Activated CD8-positive, alpha-beta memory T cell treated with anti-CD3 and anti-CD28 coated beads, Interleukin-2, amount 50 U/mL, for 48 hours (primary cell): ENCODE results near the gene BLOC1S1.

Experiments
- DNase-seq: peaks from one replicate; pipeline ENCODE4 v3.0.0-alpha.2; 2020

The BLOC1S1 gene

GRCh38 chr12:55728939-55729818, 13.3 kb downstream of the BLOC1S1 start, which contains the start of gene CD63:
Gene CD63, minus strand, starts transcription at chr12:55729009. Its CDS starts 668 bp downstream, at chr12:55728341.
- DNase-seq = peak; percentile 92

- no peak for DNase-seq
Measured at GRCh38 chr12:55729819-55730818, 14.3 kb downstream of the BLOC1S1 start.

GRCh38 chr12:55732288-55732687, 16.4 kb downstream of the BLOC1S1 start:
- no peak for DNase-seq

DNA sequence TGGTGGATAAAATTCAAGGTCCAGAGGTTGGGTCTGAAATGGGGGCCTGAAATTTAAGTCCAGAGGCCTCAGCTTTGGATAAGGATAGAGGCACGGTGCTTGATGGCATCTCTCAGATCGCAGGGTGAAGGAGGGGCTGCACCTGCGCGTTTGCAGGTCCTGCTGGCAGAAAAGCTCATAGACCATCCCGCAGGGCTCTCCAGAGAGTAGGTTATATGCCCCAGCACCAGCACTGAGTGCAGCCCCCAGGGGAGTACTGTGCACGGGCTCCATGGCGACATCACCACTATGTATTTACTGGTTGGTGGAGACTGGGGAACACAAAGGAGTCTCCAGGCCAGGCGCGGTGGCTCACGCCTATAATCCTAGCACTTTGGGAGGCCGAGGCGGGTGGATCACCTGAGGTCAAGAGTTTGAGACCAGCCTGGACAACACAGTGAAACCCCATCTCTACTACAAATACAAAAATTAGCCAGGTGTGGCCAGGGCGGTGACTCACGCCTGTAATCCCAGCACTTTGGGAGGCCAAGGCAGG, 17.2 kb downstream of the BLOC1S1 start:
- no peak for DNase-seq

DNA sequence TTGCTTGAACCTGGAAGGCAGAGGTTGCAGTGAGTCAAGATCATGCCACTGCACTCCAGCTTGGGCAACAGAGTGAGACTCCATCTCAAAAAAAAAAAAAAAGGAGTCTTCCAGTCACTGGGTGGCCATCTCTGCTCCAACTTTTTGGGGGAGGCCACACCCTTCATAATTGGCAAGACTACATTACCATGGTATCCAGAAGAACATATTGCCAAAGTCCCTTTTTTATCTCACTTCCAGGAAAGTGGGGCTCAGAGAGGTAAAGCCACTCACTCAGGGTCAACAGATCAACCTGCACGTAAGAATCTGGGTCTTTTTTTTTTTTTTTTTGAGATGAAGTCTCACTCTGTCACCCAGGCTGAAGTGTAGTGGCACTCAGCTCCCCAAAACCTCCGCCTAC, 18.0 kb downstream of the BLOC1S1 start:
- no peak for DNase-seq

DNA sequence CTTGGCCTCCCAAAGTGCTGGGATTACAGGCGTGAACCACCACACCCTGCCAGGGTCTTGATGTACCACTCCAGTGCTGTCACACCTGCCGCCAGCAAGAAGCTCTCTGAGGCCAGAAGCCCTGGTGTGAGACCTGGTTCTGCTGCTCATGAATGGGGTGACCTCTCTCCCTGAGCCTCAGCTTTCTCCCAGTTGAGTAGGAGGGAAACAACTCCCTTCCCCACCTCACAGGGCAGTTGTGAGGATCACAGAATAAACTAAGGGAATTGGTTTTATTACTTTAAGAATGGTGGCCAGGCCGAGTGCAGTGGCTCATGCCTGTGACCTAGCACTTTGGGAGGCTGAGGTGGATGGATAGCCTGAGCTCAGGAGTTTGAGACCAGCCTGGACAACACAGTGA, 18.7 kb downstream of the BLOC1S1 start:
- no peak for DNase-seq

DNA sequence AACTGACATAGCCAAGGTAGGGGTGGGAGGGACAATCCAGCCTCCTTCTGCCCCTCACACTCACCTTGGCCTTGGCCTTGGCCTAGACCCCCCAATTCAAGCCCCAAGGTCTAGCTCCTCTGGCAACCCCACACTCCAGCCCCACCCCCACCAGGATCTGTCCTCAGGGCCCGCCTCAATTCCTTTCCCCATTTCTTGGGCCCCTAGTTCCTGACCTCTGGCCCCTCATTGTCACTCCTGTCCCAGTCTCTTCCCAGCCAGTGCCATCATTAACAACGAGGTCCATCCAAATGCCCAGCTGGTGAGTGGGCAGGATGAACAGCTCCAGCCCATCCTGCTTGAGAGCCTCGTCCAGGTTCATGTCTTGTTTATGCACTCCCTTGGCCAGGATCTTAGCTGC, 20.2 kb downstream of the BLOC1S1 start:
- no peak for DNase-seq

DNA sequence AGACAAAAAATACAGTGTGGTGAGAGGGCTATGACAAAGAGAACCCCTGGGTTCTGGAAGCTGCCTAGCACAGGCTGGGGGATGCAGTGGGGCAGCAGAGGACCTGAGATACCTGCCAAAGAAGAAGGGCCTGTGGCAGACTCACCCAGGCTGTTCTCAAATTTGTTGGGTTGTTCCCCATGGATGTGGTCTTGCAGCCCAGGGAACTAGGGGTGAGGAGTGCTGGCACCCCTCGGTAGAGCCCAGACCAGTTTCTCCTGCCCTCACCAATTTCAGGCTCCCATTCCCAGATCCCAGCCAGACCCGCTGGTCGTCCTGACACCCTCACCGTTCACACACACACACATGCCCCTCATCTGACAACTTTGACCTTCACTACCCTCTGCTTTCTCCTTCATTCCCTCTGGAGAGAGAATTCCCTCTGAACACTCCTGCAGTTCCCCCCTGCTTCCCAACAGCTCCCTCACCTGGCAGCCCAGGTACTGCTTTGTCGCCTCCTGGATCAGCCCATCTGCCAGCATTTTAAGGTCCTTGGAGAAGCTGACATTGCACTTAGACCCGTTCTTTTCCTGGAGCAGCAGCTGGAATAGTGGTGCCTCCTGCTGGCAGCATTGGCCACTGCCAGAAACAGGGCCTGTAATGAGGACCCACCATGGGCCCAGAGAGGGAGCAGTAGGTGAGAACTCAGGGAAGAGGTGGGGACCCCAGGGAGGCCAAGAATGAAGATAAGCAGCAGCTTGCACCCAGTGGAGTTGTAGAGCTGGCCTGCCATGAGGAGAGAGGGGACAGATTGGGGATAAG, 21.1 kb downstream of the BLOC1S1 start:
- DNase-seq = peak; percentile 79

DNA sequence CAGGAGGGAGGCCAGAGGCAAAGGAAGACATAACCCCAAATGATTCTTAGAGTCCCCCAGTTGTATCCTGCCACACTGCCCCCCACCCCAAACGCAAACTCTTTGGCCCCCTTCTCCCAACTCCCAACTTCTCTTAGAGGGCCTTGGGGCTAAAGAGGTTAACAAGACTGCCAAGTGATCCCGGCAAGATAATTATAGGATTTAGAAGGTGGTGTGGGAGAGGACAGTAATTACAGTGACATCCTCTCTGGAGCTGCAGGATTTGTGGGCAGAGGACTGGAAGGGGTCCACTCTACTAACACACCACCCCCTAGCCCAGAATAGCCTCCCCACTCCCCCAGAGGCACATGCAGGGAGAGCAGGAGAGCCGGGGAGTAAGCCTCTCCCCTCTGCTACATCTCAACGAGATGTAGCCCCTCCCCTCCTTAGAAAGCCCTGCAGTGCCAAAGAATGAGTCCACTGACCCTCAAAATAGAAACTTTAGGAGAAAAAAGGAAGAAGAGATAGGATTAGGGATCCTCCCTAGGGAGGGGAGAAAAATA, 21.8 kb downstream of the BLOC1S1 start:
- no peak for DNase-seq

GRCh38 chr12:55738123-55739024, 22.5 kb downstream of the BLOC1S1 start:
- peak; percentile 87 for DNase-seq

DNA sequence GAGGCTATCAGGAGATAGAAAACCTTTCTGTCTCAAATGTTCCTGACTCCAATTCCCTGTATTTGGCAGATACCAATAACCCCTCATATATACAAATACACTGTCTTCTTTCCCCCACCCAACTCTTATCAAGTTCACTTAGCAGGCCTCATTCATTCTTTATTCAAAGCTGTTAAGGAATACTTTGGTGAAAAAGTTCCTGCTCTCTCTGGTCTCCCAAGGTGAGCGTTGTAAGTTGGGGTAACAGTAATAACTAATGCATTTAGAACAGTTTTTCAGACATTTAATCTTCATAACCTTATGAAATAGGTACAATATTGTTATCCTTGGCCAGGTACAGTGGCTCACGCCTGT, 23.2 kb downstream of the BLOC1S1 start:
- DNase-seq = no peak

DNA sequence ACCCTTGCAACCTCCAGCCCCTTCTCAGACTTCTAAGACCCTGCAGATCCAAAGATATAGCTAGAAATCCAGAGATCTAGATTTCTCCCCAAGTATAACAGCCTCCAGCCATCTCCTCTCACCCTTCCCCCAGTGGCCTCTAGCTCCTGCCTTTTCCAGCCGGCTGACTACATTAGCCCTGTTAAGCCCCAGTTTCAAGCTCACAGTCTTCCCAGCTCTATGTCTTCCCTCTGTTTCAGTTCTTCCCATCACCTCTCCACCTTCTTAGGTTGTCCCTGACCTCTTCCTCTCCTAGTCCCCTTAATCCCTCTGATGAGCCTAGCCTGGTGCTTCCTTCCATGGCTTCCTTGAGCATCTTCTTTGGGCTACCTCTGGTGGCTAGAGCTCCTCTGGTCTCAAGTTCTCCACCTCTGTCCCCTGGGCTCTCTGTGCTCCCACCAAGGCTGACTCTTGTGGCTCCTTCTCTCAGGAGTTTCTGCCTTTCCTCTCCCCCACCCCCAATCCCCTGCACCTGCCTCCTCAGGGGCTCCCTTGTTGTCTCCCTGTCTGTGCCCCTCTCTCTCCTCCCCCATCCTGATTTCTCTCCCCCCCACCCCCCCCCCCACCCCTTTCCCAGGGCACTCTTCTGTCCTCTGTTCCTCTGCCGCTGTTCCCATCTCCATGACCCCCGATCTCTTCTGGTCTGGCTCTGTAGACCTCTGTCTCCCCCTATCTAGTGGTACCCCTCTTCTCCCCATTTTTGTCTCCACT, 26.3 kb downstream of the BLOC1S1 start:
- DNase-seq = no peak

DNA sequence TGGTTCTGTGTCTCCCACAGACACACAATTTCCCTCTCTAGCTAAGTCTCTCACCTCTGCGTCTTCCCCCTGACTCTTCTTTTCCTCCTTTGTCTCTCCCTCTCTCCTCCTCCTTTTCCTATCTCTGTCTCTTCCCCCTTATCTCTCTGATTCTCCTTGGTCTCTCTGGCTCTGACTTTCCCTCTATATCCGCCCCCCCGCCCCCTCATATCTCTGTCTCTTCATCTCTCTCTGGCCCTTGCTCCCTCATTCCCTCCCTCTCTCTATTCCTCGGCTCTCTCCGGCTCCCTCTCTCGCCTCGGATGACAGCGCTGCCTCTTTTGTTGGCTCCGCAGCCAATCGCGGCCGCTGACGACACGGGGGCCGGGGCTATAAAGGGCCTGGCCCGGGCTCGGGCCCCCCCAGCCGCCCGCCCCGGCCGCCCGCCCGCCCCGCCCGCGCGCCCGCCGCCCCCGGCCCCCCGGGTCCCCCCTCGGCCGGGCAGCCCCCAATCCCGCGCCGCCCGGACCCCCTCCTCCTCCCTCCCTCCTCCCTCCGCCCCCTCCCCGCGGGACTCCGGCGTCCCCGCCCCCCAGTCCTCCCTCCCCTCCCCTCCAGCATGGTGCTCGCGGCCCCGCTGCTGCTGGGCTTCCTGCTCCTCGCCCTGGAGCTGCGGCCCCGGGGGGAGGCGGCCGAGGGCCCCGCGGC, 27.0 kb downstream of the BLOC1S1 start, which contains the start of gene GDF11:
Gene GDF11, plus strand, starts transcription at position 404 of the 687 bp plus-strand sequence. Its CDS starts 195 bp downstream, at position 599.
- DNase-seq = peak; percentile 86

DNA sequence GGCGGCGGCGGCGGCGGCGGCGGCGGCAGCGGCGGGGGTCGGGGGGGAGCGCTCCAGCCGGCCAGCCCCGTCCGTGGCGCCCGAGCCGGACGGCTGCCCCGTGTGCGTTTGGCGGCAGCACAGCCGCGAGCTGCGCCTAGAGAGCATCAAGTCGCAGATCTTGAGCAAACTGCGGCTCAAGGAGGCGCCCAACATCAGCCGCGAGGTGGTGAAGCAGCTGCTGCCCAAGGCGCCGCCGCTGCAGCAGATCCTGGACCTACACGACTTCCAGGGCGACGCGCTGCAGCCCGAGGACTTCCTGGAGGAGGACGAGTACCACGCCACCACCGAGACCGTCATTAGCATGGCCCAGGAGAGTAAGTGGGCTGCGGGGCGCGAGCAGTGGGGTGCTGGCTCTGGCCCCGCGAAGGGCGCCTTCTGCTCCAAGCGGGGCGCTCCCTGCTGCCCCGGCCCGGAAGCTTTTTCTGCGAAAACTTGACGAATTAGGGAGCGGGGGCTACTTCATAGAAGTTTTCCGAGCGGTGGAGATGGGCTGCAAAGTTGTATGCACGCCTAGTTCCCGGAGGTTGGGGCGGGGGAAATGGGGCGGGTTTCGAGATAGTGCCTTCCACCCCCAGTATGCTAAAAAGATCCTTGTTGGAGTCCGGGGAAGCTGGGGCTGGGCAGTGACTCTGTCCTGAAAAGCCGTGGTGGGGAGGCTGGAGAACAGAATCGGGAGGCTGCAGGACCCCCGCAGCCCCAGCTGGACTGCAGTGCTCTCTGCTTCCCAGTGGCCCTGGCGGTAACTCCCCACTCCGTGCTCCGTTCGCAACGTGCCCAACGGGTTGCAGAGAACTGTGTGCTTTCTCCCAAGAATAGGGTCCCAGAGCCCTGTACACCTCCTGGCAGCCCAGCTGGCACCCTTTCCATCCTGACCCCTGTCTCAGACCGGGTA, 27.8 kb downstream of the BLOC1S1 start:
- no peak for DNase-seq

DNA sequence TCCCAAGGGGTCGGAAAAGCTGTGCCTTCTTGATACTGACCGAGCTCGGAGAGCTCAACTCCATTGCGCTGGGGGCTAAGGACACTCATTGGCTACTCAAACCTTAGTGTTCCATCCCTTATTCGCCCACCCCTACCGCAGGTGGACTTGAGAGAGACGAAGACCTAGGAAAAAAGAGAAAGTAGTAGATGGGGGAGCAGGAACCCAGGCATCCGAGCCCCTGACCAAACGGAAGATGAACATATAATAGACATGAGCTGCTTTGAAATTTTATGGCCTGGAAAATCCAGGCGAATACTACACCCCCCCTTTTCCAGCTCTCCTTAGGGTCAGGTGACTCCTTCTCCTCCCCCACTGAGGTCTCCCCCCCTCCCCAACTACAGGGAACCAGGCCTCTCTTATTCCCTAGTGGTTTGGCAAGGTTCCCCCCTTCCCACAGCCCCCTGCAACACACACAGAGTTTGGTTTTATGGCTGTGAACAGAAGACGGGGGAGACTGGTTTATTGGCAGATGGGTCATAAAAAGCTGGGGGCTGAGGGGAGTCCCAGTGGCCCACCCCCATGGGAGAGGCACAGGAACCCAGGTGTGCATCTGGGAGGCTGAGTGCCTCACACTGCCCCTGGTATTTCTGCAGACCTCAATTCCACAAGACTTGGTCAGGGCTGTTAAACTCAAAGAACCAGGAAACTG, 28.6 kb downstream of the BLOC1S1 start:
- no peak for DNase-seq

- peak; percentile 53 for DNase-seq
Measured at GRCh38 chr12:55745361-55746173, 29.7 kb downstream of the BLOC1S1 start.
